Measurements from ENCODE around the gene IGFBP4. TPM values are rescaled to one million over a fixed set of nuclear protein-coding genes. Genes with fewer than 3 reads are reported as not detected.

IGFBP4 gene
- total and polyA plus RNA-seq, 2 of the 13 experiments (the other 11 are each of a cell fraction or from before 2014, with no cell fraction given), result 4.1 to 49.0 TPM

- no peak for TF ChIP-seq MLXIP (CRISPR knock-in tag; IDR thresholded peaks at IDR 0.05; ENCODE audit: borderline replicate concordance)
- TF ChIP-seq ONECUT2 (CRISPR knock-in tag; IDR thresholded peaks at IDR 0.05), result no peak
- no peak for TF ChIP-seq PTBP1 (IDR thresholded peaks at IDR 0.05; ENCODE audit: low read depth, low read length, poor library complexity, severe bottlenecking)
- TF ChIP-seq PLRG1 (conservative IDR thresholded peaks at IDR 0.05), result no peak
- peak; percentile 68; the same call in 1 of the 2 replicates for TF ChIP-seq BRD4 (CRISPR knock-in tag; IDR thresholded peaks at IDR 0.05)
- no peak for TF ChIP-seq JDP2 (CRISPR knock-in tag; IDR thresholded peaks at IDR 0.05; ENCODE audit: borderline replicate concordance)
- TF ChIP-seq, protein P1, sequence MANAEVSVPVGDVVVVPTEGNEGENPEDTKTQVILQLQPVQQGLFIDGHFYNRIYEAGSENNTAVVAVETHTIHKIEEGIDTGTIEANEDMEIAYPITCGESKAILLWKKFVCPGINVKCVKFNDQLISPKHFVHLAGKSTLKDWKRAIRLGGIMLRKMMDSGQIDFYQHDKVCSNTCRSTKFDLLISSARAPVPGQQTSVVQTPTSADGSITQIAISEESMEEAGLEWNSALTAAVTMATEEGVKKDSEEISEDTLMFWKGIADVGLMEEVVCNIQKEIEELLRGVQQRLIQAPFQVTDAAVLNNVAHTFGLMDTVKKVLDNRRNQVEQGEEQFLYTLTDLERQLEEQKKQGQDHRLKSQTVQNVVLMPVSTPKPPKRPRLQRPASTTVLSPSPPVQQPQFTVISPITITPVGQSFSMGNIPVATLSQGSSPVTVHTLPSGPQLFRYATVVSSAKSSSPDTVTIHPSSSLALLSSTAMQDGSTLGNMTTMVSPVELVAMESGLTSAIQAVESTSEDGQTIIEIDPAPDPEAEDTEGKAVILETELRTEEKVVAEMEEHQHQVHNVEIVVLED (CRISPR knock-in tag; IDR thresholded peaks at IDR 0.05; ENCODE audit: borderline replicate concordance), result peak; percentile 47; the same call in 1 of the 2 replicates
- TF ChIP-seq ZNF263 (CRISPR knock-in tag; IDR thresholded peaks at IDR 0.05), result peak; percentile 52; the same call in 1 of the 2 replicates
- peak; percentile 63 for TF ChIP-seq SPEN (CRISPR knock-in tag; IDR thresholded peaks at IDR 0.05; ENCODE audit: low read depth)
- peak; percentile 81 for TF ChIP-seq ZNF883 (CRISPR knock-in tag; IDR thresholded peaks at IDR 0.05; ENCODE audit: not compliant biosample characterization)
- TF ChIP-seq ATF6 (CRISPR knock-in tag; conservative IDR thresholded peaks at IDR 0.05), result no peak
- no peak for TF ChIP-seq TEAD2 (CRISPR knock-in tag; IDR thresholded peaks at IDR 0.05)
- TF ChIP-seq ZNF674 (CRISPR knock-in tag; IDR thresholded peaks at IDR 0.05; ENCODE audit: low read depth), result no peak
- TF ChIP-seq ZNF609 (CRISPR knock-in tag; IDR thresholded peaks at IDR 0.05; ENCODE audit: borderline replicate concordance), result peak; percentile 80; the same call in 1 of the 2 replicates
- TF ChIP-seq ZNF816 (CRISPR knock-in tag; IDR thresholded peaks at IDR 0.05; ENCODE audit: borderline replicate concordance), result no peak
These were observed 23.5 kb upstream of the IGFBP4 start (continued) for GRCh38 chr17:40419559-40420331.

Measured in HepG2 (cell line).